ENCODE data around the gene IRF1.
A peak's percentile ranks its signal among the peaks of the same experiment; 100 is the strongest.

The IRF1 gene

DNA sequence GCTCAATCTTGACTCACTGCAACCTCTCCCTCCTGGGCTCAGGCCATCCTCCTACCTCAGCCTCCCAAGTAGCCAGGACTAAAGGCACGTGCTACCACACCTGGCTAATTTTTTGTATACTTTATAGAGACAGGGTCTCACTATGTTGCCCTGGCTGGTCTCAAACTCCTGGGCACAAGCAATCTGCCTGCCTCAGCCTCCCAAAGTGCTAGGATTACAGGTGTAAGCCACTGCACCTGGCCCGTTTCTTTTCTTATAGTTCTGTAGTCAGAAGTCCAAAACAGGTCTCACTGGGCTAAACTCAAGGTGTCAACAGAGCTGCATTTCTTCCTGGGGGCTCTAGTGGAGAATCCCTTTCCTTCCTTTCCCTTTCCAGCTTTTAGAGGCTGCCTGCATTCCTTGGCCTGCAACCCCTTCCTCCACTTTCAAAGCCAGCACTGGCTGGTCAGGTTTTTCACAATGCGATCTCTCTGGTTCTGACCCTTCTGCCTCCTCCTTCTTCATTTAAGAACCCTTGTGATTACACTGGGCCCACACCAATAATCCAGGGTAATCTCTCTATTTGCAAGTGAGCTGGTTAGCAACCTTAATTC, 16.3 kb downstream of the IRF1 start:
- no peak for DNase-seq (ENCODE audit: low spot score)

DNA sequence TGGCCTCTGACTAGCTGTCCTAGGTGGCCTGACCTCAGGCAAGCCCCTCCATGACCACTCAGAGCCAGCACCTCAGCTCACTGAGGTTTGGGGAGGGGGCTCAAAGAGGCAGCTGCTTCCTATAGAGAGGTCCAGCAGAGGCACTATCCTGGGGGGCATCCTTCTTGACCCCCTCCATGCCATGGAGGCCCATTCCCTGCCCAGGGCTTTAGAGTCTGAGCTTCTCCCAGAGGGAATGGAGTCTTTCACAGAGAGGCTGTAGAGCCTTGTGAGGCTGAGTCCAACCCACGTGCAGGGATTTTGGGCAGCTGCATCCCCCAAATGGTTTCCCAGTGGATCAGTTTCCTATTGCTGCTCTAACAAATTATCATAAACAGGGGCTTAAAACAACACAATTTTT, 16.9 kb downstream of the IRF1 start:
- DNase-seq (ENCODE audit: low spot score) = no peak

DNA sequence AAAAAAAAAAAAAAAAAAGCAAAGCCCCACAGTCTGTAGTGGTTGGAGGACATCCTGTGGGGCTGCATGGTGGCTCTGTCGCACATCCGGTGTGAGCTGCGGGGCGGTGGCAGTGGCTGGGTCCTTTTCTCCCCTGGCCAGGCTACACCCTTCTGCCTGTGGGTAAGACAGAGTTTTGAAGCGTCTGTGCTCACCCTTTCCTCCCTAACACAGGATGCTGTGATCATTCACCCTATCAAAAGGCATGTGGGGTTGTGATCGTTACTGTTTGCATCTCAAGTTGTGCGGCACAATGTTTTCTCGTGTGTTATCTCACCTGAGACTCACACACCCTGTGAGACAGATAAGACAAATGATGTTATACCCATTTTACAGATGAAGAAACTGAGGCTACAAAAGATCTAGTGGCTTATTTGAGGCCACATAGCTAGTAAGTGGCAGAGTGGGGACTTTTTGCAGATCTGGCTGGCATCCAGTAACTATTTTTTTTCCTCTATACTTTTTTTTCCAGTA, 17.5 kb downstream of the IRF1 start:
- peak; percentile 80 for DNase-seq (ENCODE audit: low spot score)

DNA sequence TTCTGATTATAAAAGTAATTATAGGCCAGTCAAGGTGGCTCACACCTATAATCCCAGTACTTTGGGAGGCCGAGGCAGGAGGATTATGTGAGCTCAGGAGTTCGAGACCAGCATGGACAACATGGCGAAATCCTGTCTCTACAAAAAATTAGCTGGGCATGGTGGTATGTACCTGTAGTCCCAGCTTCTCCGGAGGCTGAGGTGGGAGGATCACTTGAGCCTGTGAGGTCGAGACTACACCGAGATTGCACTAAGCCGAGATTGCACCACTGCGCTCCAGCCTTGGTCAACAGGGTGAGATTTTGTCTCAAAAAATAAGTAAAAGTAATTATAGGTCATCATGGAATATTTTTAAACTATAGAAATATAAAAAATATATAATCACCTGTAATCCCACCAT, 18.1 kb downstream of the IRF1 start:
- DNase-seq (ENCODE audit: low spot score) = no peak

DNA sequence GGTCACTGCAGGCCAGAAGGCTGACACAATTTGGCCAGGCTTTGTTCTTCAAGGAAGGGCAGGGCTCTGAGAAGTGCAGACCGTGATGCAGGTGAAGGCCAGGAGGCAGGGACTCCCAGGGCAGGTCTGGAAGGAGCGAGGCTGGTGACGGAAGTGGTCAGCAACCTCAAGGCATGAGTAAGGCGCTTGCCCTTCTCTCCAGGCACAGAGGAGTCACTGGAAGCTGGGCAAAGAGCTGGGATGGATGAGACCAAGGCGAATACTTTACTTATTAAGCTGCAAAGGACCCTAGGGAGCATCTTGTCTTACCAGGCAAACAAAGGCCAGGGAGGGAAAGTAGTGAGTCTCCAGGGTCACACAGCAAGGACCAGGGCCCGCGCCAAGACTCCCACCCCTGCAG, 18.6 kb downstream of the IRF1 start:
- DNase-seq (ENCODE audit: low spot score) = no peak

DNA sequence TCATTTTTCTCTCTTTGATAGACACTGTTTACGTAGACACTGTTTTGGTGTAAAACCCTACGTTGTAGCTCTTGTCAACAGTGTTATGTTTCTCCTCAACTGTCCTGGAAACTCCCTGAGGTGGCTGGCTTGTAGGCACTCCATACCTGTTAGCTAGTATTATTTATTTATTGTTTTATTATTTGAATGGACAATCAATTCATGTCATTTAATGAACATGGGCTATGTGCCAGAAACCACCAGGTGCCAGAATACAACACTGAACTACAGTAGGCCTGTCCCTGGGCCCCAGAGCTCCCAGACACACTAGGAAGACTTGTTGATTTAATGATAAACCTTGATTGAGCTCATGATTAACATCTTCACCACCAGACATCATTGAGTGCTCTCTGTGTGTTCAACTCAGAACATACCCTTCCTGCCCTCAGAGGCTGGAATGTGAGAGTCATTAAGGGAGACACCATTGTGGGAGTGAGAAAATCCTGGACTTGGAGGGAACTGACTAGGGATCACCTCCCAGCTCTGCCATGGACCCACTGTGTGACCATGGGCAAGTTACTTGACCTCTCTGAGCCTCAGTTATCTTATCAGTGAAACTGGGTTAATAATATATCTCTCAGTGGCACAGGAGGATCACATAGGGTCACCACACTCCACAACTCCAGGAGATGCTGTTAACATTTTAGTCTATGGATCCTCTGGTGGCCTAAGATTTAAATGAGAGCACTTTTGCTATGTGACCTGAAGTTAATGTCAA, 19.2 kb downstream of the IRF1 start:
- DNase-seq (ENCODE audit: low spot score) = no peak

DNA sequence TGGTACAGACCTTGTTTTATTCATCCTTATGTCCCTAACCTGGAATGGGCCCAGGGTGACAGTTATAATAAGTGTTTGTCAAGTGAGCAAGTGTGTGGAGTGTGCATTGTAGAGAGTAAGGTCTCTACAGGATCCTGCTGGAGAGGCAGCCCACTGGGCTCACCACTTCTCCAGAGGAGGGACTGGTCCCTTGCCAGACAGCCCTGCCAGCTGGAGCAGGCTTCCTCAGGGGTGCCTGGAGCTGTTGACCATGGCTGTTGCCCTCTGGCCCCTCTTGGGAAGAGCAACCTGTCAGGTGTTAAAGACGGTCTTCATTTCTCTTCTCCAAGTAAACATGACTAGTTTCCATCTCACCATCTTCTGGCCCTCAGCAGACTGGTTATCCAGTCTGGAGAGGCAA, 20.0 kb downstream of the IRF1 start:
- no peak for DNase-seq (ENCODE audit: low spot score)

DNA sequence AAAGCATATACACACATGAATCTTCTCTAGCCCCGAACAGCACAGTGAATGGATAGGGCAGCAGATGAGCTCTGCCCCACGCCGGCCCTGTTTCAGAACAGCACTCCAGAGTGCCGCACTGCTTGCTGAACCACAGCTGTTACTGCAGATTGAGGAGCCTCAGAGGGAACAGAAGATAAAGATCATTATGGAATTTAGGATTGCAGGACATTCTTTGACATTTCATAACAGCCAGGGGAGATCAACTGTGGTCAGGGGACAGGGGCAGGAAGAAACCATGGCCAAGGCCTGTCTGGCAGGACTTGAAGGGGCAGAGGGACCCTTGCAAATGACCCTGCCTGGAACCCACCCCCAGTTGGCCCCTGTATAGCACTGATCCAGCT, 20.6 kb downstream of the IRF1 start:
- DNase-seq (ENCODE audit: low spot score) = no peak

DNA sequence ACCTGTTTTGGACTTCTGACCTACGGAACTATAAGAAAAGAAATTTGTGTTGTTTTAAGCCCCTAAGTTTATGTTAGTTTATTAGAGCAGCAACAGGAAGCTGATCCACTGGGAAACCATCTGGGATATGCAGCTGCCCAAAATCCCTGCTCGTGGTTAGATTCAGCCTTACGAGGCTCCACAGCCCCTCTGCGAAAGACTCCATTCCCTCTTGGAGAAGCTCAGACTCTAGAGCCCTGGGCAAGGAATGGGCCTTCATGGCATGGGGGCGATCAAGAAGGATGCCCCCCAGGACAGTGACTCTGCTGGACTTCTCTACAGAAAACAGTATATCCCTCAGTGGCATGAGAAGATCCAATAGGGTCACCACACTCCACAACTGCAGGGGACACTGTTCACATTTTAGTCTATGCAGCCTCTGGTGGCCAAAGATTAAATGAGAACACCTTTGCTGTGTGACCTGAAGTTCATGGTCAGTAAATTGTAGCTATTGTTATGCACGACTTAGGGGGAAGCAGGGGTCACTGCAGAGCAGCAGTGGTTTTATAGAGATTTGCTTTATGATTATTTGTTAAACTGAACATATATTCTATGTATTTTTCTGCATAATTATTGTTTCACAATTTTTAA, 21.1 kb downstream of the IRF1 start:
- DNase-seq (ENCODE audit: low spot score) = no peak

DNA sequence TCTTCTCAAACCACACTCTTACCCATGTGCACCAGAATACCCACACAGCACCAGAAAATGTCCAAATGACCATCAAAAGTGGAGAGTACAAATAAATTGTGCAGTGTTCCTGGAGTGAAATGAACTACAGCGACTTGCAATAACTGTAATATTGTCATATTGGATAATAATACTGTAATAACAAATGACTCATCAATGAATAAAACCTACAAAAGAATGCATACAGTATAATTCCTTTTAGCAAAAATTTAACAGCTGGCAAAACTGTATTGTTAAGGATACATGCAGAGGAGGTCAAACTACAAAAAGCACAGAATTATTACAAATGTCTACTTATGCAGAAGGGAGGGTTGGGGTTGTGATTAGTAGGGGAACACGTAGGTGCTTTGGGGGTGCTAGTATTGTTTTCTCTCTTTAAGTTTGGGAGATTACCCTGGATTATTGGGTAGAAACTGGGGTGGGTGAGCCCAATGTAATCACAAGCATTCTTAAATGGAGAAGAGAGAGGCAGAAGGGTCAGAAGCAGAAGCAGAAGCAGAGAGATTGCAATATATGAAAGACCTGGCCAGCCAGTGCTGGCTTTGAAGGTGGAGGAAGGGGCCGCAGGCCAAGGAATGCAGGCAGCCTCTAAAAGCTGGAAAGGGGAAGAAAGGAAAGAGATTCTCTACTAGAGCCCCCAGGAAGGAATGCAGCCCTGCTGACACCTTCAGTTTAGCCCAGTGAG, 21.8 kb downstream of the IRF1 start:
- no peak for DNase-seq (ENCODE audit: low spot score)

DNA sequence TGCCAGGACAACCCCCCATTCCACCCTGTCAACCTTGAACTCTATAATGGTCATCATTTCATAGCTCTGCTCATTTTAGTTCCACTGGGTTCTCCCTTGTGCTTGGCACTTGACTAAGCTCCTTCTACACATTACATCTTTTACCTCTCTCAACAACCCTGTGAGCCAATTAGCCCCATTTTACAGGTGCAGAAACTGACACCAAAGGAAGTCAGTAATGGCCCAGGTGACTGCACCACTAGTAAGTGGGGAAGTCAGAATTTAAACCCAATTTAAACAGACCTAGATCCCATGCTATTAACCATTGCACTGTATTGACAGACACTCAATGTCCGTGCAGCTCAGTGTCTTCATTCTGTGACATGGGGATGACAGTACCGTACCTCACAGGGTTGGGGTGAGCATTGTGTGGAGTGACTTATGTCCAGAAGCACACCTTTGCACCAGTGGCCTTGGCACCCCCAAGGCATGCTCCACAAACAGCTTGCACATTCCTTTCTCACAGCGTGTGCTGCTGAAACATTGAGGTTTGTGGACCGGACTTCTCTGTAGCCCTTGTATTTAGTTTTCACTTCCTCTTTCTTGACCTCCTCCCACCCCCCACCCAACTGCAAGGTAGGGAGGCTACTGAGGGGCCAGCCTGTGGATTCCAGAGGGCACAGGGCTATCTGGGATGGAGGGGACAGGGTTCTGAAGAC, 23.1 kb downstream of the IRF1 start:
- DNase-seq (ENCODE audit: low spot score) = no peak

DNA sequence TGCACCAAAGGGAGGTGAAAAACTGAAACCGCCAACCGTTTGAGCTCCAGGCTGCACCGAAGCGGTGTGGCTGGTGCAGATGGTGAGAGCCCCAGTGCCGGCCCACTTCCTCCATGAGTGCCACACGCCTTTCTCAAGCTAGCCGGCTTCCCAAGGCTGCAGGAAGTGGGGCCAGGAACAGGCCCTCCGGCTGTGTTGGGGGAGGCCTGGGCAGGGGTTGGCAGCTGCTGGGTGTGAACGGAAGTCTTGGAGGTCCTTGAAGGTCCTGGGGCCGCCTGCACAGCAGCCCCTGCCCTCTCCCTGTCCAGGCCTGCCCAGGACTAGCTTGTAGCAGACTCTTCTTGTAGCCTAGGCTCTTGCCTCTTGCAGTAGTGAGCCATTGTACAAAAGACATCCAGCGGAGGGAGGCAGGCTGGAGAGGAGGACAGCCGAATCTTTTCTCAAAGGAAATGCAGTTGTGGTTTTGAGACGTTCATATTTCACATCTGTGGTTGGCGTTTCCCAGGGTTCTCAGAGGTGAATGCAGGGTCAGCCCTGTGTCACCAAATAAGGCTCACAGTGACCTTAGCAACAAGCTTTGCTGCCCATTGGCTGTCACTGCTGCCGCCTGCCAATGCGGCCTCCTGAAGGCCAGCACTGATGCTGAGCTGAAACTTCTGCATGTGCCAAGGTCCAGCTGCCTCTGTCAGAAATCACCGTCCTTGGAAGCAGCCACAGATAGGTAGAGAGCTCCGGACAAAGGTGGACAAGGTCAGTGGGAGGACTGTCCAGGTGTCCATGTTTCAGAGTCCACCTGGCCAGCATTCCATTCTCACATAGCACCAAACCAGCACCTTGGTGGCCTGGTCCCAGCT, 23.9 kb downstream of the IRF1 start:
- peak; percentile 90 for DNase-seq (ENCODE audit: low spot score)

DNA sequence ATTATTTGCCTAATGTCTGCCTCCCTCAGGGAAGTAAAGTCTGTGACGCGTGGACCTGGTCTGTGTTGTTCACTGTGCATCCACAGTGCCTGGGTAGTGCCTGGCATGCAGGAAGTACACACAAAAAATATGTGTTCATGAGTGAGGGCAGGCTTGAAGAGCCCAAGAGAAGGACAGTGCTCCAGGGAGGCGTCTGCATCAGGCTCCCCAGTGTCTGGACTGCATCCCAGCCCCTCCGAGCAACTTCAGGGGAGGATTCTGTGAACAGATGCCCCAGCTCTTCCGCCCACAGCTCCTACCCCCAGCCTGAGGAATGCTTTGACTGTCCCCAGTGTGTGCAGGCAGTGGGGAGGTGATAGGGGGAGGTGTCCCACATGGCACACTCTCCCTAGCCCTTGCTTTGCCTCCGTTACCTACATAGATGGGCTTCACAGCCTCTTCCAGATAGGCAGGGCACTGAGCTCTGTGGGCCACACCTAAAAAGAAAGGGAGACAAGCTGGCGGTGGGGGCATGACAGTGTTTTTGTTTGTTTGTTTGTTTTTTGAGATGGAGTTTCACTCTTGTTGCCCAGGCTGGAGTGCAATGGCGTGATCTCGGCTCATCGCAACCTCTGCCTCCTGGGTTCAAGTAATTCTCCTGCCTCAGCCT, 25.4 kb downstream of the IRF1 start:
- no peak for DNase-seq (ENCODE audit: low spot score)

DNA sequence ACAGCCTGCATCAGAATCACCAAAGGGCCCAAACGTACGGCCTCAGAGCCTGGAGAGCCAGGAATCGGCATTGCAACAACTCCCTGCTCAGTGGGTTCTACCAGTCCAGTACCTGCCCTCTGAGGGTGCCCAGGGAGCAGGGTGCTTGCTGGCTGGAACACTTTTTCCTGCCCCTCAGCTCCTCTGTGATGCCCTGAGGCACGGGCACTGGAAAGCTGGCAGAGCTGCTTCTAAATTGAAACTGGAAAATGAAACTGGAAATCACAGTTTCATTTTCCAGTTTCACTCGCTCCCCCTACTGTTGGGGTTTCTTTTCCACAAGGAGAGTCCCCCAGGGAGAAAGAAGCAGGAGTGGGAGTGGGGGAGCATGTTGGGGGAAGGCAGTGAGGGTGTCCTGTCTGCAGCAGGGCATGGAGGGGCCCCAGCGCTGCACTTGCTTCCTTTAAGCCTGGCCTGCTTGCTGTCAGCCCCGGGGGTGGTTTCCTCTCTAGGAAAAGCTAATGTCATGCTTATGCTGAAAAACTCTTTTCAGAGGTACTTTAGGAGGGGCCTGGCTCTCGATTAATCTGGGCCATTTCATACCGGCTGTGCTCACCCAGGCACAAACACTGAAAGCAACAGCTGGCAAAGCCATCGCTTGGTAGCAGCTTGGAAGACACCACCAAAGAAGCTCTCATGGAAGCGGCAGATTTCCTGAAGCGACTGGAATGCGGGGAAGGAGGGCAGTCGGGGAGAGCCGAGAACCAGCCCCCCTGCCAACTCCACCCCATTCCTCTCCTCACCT, 26.2 kb downstream of the IRF1 start:
- DNase-seq (ENCODE audit: low spot score) = peak; percentile 17

DNA sequence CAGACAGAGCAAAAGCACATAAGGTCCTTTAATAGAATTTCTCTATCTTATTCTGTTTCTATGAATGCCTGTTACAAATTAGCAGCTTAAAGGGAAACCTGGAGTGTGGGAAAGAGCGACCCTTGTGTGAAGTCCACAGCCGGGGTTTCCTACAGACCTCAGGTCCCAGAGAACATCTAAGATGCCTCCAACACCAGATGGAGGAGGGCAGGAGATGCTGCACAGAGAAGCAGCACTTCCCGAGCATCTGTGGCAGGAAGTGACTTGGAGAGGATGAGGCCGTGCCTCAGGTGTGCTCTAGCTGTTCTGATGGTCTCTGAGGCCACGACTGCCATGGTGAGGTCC, 26.8 kb downstream of the IRF1 start:
- DNase-seq (ENCODE audit: low spot score) = no peak

DNA sequence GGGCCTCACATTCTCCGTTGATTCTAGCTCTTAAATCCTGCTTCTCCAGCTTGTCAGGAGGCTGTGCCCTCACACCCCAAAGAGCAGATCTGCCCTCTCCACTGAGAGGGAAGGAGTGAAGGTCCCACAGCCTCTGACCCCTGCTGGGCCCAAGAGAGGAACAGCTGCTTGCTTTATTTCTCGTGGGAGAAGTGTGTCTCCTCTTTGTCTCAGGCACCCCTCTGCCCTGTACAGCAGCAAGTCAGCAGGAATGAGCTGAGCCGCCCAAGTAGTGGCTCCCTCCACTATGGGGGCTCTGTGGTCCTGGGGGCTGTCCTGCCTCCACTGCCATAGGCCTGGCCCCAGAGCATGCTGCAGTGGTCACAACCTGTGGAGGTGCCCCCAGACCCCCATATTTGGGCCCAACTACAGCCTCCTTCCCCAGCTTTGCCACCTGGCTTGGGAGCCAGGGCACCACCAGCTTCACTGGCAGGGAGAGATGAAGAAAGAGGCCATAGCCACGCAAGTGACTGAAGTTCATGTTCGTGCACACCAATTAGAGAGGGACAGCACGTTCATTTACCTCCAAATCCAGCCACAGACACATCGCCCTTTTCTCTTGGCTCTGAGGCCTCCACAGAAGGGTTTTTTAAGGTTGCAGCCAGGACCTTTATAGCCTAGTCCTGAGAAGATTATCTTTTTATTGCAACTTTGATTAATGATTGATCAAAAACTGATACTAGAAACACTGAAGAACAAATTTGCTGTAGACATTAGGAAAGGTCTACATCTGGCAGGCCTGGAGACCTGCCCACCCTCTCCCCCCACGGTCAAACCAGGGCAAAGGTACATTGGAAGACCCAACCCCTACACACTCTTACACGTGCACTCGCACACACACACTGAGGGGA, 27.5 kb downstream of the IRF1 start:
- DNase-seq (ENCODE audit: low spot score) = no peak

DNA sequence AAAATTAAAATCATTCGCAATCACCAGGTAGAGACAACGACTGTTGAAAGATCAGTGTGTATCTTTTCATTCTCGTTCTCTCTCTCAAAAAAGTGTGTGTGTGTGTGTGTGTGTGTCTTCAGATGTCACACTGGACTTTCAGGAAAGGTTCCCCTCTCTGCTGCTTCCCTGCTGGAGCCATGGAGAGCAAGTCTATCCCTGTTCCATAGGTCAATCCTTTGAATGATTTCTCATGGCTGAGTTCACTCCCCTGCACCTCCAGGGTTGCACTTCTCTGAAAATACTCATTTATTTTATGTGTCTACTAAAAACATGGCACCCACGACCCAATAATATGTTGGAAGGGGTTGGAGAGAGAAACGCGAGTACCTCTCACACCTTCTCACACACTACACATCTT, 28.2 kb downstream of the IRF1 start:
- DNase-seq (ENCODE audit: low spot score) = no peak

DNA sequence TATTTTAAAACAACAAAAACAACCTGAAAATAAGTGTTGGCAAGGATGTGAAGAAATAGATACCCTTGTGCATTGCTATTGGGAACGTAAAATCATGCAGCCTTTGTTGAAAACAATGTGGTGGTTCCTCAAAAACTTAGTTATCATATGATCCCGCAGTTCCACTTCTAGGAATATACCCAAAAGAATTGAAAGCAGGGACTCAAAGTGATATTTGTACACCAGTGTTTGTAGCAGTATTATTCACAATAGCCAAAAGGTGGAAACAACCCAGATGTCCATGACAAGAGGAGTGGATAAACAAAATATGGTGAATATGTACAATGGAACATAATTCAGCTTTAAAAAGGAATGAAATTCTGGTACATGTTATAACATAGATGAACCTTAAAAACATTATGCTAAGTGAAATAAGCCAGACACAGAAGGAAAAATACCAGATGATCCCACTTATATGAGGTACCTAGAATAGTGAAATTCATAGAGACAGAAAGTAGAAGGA, 29.0 kb downstream of the IRF1 start:
- DNase-seq (ENCODE audit: low spot score) = no peak
